Ovary (tissue), 3 donors: Measurements from ENCODE around the gene TMPRSS3.

Experiments used
- CTCF ChIP-seq, 3 donors: fragments of 450-650 bp in 2 of 3; fragments of 200-600 bp in 1 of 3; IDR thresholded peaks; one replicate each; pipeline versions ENCODE4 v1.5.1 to v1.8.0; 2016 to 2022; ENCODE audit warnings: antibody characterized with exemption in 3 of 3, mild to moderate bottlenecking in 1 of 3
- EP300 ChIP-seq: sonication (generic); formaldehyde crosslinking; IDR thresholded peaks from one replicate; pipeline ENCODE4 v1.6.1; 2017; ENCODE audit warnings: antibody characterized with exemption
- POLR2A ChIP-seq: fragments of 450-650 bp; IDR thresholded peaks from one replicate; pipeline ENCODE4 v1.6.1; 2017; ENCODE audit warnings: antibody characterized with exemption, mild to moderate bottlenecking, moderate library complexity
- donor health status: DM: no; HTN: no; CAD: no.

- TF ChIP-seq CTCF (IDR thresholded peaks at IDR 0.05) (no peak), POLR2A (no peak), EP300 (no peak)
Observed at GRCh38 chr21:42403611-42404231, 7.9 kb upstream of the TMPRSS3 start, which contains the start of gene UBASH3A.
